Raji (cell line): Measurements from ENCODE around the gene SRGAP3.

Experiments
- POLR2A ChIP-seq: IDR thresholded peaks from 2 replicates; pipeline ENCODE4 v1.6.1; 2011; ENCODE audit warnings: low read depth, low read length, control low read depth; ENCODE audit not compliant: insufficient read depth

The SRGAP3 gene

DNA sequence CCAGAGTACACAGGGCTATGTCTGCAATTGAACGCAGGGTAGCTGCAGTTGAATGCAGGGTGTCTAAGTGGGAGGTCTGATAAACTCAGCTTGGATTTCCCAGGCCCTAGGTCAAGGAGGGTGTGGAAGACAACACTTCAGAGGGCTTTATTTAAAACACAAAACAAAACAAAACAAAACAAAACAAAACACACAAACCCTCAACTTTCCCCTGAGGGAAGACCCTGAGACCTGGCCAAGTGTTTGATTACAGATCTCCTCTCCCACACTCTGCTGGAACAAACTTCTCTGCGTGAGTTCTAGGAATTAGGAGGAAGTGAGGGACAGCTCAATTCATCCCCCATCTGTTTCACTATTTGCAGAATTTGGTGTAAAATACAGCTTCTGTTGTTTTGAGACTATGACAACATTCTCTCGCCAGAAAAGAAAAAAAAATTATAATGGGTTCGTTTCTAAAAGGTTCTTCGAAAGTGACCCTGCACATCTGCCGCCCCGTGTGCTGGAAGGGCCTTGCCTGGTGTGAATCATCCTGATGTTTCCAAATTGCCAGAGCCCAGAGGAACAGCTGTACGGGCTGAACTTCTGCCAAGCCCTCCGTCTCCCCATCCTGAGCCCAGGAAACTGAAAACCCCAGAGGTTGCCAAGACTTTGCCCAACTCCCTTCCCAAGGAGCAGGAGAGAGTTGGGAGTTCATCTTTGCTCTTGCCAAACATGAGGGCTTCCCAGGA, 212.9 kb downstream of the SRGAP3 start:
- no peak for TF ChIP-seq POLR2A

DNA sequence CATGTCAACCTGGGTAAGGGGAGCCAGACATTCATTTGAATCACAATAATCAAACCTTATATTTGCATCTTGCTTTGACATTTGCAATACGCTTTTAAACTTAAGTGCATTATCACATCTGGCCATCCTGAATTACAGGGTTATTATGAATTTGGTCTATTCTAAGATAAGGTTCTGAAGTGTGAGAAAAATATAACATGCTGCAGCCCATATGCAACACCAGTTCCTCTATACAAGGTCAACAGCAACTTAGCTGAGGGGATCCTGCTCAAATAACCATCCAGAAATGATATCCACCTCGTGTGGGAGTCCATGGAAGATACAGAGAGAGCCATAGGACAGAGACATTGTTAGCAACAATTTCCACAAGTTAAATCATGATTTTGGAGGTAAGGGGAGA, 213.5 kb downstream of the SRGAP3 start:
- TF ChIP-seq POLR2A = no peak

DNA sequence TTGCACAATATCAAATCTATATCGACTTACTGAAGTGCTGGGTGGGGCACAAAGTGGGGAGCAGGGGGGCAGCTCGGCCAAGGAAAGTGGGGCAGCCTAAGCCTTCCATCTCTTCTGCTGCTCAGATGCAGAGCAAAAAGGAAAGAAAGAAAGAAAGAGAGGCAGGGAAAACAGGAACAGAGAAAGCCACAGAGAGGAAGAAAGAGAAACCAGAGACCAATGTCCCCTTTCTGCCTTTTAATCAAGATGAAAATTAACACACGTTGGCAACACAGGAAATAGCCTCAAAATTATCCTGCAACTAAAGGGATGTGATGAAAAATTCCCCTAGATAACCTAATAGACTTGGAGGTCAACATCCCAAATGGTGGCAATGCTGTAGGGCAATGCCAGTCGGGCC, 214.0 kb downstream of the SRGAP3 start:
- TF ChIP-seq POLR2A = no peak

DNA sequence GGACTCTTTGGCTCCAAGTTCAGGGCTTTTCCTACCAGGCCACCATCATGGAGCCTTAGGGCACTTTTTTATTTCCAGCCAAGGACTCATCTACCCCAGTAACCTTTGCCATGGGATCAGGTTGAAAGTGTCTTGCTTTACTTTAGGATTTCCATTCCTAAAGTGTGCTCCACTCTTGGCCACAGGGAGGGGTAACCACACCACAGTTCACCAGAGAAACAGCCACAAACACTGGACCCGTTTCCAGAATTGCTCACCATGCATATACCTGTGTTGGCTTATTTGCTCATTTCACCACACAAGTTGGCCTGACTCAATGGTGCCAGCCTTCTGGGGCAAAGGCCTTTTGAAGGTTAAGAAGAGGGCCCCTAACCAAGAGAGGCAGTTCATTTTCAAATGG, 215.6 kb downstream of the SRGAP3 start:
- TF ChIP-seq POLR2A = no peak

DNA sequence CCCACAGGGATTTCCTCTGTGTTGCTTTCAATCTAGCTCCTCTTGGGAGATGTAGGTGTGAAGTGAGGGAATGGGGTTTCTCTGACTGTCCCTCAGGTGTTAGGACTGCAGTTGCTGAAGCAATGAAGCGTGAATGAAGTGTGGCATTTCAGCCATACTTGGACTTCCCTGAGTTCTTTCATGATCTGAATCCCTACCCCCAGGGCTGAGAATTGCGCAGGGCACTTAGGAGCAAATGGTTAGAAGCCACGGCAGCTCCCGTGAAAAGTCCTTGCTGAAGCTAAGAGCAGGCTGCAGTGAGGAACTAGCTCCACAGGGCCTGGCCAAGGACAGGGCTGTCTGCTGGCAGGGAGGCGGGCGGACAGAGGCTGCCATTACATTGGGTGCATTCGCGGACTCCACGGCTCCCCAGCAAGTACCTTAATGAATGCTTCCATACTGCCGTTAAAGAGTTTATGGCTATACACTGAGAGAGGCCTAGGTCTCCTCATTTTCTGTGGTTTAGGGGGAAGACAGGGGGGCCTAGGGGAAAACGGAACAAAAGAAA, 217.1 kb downstream of the SRGAP3 start:
- TF ChIP-seq POLR2A = no peak

DNA sequence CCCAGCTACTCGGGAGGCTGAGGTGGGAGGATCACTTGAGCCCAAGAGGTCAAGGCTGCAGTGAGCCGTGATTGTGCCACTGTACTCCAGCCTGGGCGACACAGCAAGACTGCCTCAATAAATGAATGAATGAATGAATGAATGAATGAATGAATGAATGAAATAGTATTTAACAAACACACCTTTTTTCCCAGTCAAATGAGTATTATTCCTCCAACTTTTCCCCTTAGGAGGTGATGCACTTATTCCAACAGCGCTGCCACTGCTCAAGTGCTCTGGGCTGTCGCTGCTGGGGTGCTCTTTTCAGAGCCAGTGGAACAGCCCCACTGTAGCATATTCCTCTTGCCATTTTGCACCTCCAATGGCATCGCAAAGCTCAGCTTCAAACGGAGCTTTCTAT, 219.4 kb downstream of the SRGAP3 start:
- TF ChIP-seq POLR2A = no peak

DNA sequence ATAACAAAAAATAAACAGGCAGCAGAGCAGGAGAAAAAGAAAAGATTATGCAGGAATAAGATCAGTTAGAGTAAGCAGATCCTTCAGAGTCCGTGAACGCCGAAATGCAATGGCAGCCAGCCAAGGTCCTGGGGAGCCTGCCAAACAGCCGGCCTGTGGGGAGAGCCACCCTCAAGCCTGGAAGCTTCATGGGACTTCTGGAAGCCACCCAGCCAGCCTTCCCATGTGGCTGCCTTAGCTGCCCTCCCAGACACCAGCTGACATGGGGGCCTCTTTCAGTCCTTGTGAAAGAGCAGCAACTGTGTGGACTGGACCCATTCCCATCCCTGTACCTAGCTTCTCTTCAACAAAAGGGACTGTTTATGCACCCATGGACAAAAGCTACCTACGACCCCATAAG, 221.3 kb downstream of the SRGAP3 start:
- TF ChIP-seq POLR2A = no peak

DNA sequence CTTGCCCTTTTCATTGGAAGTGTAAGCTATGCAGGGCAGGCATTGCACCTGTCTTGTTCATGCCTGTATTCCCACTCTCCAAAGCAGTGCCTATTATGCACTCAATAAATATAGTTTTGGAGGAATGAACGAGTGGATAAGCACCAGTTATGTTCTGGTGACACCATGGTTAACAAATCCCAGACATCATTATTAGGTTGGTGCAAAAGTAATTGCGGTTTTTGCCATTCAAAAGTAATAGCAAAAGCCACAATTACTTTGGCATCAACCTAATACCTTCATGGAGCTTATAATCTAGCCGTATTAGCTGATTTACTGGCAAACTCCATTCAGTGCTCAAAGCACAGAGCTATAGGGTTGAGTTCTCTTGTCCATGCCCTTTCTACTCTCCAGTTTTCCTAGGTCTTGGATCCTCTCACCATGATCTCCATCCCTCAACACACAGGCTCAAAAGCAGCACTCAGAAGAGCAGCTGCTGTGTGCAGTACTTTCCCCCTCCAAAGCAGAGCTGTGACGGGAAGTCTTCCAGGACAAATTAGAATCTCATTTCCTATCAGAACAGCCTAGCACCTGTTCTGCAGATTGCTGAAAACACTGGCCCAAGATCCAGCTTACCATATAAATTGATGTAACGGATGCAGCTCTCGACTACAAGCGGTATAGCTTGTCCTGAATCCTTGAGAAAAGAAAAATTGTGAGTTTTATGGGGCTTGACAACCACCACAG, 223.0 kb downstream of the SRGAP3 start:
- TF ChIP-seq POLR2A = no peak

DNA sequence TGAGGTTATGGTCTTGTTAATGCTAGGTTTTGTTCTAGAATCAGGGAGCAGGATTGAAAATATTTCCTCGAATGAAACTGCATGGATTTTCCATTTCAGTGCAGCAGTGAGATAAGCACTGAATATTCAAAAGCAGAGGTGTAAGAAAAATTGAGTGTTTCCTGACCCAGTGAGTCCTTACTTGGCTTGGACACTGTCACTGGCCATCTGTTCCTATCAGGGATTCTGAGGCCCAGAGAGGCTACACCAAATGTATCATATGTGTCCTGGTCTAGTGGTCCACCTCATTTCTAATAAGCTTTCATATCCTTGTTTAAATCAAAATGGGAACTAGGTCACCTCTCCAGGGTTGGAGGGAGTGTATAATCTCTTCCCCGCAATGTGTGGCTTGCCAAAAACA, 225.1 kb downstream of the SRGAP3 start:
- no peak for TF ChIP-seq POLR2A

DNA sequence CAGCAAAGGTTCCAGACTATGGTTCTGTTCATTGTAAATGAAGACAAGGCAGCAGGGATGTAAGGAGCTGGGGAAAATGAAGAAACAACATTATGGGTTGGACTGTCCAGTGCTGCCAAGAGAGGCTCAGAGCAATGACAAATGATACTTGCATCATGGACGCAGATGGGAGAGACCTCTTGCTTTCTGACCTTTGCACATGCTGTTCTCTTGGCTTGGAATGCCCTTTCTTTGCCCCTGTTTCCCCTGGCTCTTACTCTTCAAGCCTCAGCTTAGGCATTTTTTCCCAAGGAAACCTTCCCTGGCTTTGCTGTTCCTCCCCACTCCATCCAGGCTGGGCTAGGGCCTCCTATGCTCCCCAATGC, 226.2 kb downstream of the SRGAP3 start:
- TF ChIP-seq POLR2A = no peak

DNA sequence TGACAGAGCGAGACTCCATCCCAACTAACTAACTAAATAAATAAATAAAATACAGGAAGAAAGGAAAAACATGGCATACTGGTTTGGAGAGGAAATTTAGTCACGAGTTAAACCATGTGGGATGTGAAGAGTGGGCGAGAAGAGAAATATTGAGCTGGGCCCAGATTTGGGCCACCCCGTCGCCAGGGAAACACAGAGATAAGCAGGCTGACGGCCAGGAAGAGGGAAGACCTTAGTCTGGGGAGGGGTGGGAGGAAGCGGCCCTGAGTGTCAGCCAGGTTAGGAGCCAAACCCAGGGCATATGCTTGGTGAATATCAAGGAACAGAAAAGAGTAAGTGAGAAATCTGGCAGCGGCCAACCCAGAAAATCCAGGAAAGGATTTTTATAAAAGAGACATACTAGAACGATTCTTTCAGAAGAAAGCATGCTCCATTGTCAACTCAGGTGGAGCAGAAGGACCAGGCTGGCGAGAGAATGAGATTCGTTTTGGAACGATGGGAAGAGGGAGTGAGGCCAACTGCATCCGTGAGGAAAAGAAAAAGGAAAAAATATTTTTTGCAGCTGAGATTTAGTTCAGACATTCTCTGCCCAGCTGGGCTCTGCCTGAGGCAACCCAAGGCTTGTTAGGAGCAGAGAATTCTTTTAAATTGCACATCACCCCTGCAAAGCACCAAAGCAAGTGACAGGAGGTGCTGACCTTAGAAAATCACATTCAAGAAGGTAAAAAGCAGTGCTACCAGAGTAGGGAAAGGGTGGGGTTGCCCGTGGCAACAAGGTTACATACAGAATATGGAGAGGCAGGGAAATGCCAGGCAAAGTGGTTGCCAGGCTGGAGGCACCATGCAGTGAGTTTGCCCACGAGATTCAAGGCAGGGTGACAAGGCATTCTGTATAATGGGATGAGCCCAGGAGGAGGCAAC, 226.9 kb downstream of the SRGAP3 start:
- no peak for TF ChIP-seq POLR2A

DNA sequence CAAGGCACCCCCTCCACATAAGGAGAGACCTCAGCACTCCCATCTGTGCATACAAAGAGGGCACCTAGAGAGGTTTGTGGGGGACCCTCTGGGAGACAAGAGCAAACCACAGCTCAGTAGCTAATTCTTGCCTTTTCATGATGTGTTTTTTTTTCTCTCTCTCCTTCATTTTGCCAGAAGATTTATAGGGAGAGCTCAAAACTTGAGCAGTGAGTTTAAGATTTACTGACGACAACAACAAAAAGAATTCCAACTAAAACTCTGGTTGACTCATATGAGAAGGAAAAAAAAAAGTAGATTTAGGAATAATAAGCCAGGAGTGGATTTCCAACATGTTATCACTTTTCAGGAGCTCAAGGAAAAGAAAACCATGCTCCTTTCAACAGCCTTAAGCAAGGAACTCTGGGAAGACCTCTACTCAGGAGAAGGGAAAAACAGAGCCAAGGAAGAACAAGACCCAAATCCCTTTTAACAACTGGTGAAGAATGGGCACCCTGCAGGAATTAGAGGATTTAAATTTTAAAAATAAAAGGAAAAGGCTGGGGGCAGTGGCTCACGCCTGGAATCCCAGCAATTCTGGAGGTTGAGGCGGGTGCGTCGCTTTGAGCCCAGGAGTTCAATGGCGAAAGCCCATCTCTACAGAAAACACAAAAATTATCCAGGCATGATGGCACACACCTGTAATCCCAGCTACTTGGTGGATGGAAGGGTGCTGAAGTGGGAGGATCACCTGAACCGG, 228.0 kb downstream of the SRGAP3 start:
- TF ChIP-seq POLR2A = no peak

DNA sequence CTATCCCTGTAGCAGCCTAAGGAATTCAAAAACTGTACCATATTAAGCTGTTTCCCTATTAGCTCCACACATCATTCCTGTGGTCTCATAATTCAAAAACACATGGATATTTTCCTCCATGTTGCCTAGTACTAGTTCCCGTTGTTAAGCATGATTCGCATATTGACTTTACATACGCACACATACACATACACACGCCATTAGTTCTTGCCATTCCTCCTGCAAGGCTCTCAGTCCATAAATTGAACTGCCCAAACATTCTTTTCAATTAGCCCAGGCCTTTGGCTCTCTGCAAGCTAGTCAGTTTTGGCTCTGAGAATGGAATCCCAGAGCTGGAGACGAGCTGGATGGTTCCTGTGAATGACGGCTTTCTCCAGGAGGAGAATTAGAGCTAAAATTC, 229.0 kb downstream of the SRGAP3 start:
- no peak for TF ChIP-seq POLR2A

DNA sequence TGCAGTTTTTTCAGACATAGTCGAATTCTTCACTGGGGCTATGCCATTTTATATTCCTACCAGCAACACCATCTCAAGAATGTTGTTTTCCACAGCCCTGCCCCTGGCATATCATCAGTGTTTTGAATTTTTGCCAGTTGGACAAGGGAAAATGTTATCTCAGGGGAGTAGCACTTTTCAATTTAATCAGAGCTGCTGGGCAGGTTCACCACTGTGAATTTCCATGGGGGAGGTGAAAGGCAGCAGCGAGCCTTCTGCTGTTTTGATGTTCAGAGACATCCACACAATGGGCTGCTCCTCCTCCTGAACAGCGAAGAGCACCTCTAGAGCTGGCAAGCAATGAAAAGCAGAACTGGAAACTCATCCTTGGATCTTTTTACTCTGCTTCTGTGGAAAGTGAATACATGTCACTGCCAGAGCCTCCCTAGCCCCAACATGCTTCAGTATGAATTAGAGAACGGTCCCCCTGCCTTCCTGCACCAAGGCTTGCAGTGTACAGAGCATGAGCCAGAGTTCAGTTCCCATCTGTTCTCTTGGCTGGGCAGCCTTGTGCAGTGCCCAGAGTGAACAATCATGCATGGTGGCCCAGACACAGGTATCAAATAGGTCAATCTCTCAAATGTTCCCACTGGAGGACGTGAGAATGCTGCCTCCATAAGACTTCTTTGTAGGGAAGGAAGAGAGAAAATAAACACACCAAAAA, 230.0 kb downstream of the SRGAP3 start:
- no peak for TF ChIP-seq POLR2A
